ENCODE data around the gene NKD1. TPM values are rescaled to one million over a fixed set of nuclear protein-coding genes. Genes with fewer than 3 reads are reported as not detected.

The NKD1 gene, protein sequence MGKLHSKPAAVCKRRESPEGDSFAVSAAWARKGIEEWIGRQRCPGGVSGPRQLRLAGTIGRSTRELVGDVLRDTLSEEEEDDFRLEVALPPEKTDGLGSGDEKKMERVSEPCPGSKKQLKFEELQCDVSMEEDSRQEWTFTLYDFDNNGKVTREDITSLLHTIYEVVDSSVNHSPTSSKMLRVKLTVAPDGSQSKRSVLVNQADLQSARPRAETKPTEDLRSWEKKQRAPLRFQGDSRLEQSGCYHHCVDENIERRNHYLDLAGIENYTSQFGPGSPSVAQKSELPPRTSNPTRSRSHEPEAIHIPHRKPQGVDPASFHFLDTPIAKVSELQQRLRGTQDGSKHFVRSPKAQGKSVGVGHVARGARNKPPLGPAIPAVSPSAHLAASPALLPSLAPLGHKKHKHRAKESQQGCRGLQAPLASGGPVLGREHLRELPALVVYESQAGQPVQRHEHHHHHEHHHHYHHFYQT
- total RNA-seq (10 to 100 TPM; 12.5 to 23.0 TPM), polyA plus RNA-seq (ENCODE audit: insufficient read length in 6 of 6) (10 to 100 TPM; 33.3 to 46.9 (median 42.1) TPM)
- long read RNA-seq, donor 1, full-length matches to known transcripts: 17 of 22 reads
- long read RNA-seq, donor 1, partial matches to known transcripts: 5 of 22 reads
- long read RNA-seq, donor 1, other reads (novel, unspliced or antisense): 0 of 22 reads
- long read RNA-seq, donor 2, full-length matches to known transcripts: 12 of 31 reads
- long read RNA-seq, donor 2, partial matches to known transcripts: 19 of 31 reads
- long read RNA-seq, donor 2, other reads (novel, unspliced or antisense): 0 of 31 reads
- long read RNA-seq, donor 3, full-length matches to known transcripts: 16 of 16 reads
- long read RNA-seq, donor 3, partial matches to known transcripts: 0 of 16 reads
- long read RNA-seq, donor 3, other reads (novel, unspliced or antisense): 0 of 16 reads
- long read RNA-seq, donor 4: 0 reads
- long read RNA-seq, donor 5, full-length matches to known transcripts: 16 of 16 reads
- long read RNA-seq, donor 5, partial matches to known transcripts: 0 of 16 reads
- long read RNA-seq, donor 5, other reads (novel, unspliced or antisense): 0 of 16 reads
- long read RNA-seq, donor 6, full-length matches to known transcripts: 4 of 4 reads
- long read RNA-seq, donor 6, partial matches to known transcripts: 0 of 4 reads
- long read RNA-seq, donor 6, other reads (novel, unspliced or antisense): 0 of 4 reads
- long read RNA-seq, donor 7, full-length matches to known transcripts: 2 of 2 reads
- long read RNA-seq, donor 7, partial matches to known transcripts: 0 of 2 reads
- long read RNA-seq, donor 7, other reads (novel, unspliced or antisense): 0 of 2 reads
- long read RNA-seq, donor 8, full-length matches to known transcripts: 11 of 11 reads
- long read RNA-seq, donor 8, partial matches to known transcripts: 0 of 11 reads
- long read RNA-seq, donor 8, other reads (novel, unspliced or antisense): 0 of 11 reads
- long read RNA-seq, donor 9: 0 reads
- long read RNA-seq, donor 10, partial matches to known transcripts: 0 of 1 reads
- long read RNA-seq, donor 10, other reads (novel, unspliced or antisense): 1 of 1 reads
- long read RNA-seq, donor 11: 0 reads
- long read RNA-seq, donor 12, full-length matches to known transcripts: 11 of 25 reads
- long read RNA-seq, donor 12, partial matches to known transcripts: 14 of 25 reads
- long read RNA-seq, donor 12, other reads (novel, unspliced or antisense): 0 of 25 reads

- peak; percentile 70 to 90 (median 82) for DNase-seq
- Histone ChIP-seq H3K9me3 (no peaks in the 10 kb centered on the region), H3K27me3 (peaks cover 12 to 64% of the 10 kb centered on the region in 2 donors), H3K36me3 (no peaks in the 10 kb centered on the region), H3K4me3 (peak within 1 kb of the TSS; percentile 66 to 82), H3K4me1 (peaks cover 0 to 18% of the 10 kb centered on the region in 2 donors), H3K27ac (peak within 1 kb of the TSS in 1 of 2 donors; percentile 13)
- TF ChIP-seq CTCF (IDR thresholded peaks at IDR 0.05): no peak
- peak; percentile 96 for ATAC-seq
- intact Hi-C loops (cut with DNase I): no loop called here
These were observed at the start of gene NKD1 for GRCh38 chr16:50548125-50548908. Gene NKD1 (plus strand): TSS chr16:50548396. CDS start chr16:50548554, 158 bp downstream.

DNA sequence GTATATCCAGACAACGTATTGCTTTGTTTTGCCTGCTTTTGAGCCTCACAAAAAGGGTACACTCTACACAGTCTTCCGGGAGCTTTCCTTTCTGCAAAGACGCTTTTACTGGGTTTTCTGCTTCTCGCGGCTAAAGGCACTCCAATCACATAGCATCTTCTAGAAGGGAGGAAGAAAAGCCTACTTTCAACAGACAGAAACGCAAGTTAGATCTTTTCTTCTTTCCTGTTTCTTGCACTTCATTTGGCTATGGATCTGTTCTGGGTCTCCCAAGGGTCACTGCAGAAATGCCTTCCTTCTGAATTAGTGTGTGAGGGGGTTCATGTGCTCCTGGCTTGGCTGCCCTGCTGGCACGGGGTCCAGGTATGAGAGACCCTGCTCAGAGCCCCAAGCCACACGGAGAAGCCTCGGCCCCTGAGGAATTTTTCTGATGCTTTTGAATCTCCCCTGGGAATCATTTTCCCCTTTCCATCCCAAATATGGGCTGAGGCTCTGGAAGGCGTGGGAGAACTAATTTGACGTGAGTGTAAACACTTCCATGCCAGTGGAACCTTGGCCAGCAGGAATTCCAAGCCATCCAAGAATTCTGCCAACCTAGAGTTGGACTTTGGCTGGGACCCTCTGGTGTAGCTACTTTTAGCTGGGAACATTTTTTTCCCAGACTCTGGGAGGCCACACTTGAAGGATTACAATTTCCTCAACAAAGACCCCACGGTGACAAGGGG, 49.6 kb upstream of the NKD1 start:
- no peaks in the 10 kb centered on the region for H3K9me3 ChIP-seq
- no peak for TF ChIP-seq CTCF (IDR thresholded peaks at IDR 0.05)
- H3K36me3 ChIP-seq: no peaks in the 10 kb centered on the region
- ATAC-seq: no peak
- peak overlapping the region in 1 of 2 donors; percentile 7 for H3K27ac ChIP-seq
- H3K27me3 ChIP-seq: no peaks in the 10 kb centered on the region
- intact Hi-C loops (cut with DNase I): no loop called here
- no peak overlapping the region for H3K4me3 ChIP-seq
- H3K4me1 ChIP-seq: no peaks in the 10 kb centered on the region
- peak in 1 of 4 donors; percentile 12 for DNase-seq

- H3K27ac ChIP-seq: no peak overlapping the region
These were observed 48.9 kb upstream of the NKD1 start for GRCh38 chr16:50499254-50499653.

More at GRCh38 chr16:50499254-50499653, 48.9 kb upstream of the NKD1 start:
- TF ChIP-seq CTCF (IDR thresholded peaks at IDR 0.05): no peak
- ATAC-seq (no peak), DNase-seq (no peak)
- no peaks in the 10 kb centered on the region for H3K36me3 ChIP-seq
- H3K9me3 ChIP-seq: no peaks in the 10 kb centered on the region
- no peaks in the 10 kb centered on the region for H3K4me1 ChIP-seq
- no peak overlapping the region for H3K4me3 ChIP-seq
- H3K27me3 ChIP-seq: peaks cover 0 to 4% of the 10 kb centered on the region in 2 donors
- intact Hi-C loops (cut with DNase I): no loop called here
